NCI-H526 treated with DMSO at 0.1 percent for 48 hours (cell line): ENCODE measurements around the gene GORAB.

Source experiments
- DNase-seq: peaks from one replicate; lab custom pipeline; 2025; lab: John Stamatoyannopoulos, UW

Gene GORAB

DNA sequence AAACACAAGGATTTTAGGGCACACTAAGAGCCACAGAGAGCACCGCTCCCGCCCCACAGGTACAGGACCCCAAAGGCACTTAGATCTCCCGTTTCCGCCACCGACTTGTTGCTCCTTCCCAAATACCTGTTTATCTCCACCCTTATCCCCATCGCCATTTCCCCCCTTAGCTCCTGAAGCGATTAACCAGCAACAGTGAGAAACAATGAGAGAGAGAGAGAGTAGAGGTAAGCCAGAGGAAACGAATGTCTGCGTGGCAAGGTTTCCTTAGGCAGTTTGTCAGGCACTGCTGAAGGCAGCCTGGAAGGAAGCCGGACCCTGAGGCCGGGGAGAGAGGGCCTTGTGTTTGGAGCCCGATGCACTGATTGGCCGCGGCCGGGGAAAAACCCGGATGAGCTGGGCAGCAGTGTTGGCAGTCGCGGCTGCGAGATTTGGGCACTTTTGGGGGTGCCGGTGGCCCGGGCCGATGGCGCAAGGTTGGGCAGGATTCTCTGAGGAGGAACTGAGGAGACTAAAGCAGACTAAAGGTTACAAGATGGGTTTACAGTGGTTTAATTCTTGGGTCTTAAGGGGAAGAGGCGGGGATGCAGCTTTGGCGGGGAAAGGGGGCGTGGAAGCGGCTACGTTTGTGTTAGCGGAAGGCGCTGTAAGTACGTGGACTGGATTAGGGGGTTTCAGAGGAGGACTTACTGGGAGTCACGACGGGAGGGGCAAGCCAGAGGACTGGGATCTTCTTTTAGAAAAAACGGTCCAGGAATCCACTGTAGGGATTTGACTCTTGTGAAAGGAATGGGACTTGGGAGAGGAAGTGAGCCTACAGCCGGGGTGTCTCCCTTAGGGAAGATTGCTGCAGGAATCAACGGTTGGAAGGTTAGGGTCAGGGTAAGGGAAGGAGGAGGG is at the start of gene GORAB:
Gene GORAB (plus strand): TSS at position 409 of the 900 bp plus-strand sequence. CDS start 58 bp downstream, at position 467.
- DNase-seq = peak; percentile 96

DNA sequence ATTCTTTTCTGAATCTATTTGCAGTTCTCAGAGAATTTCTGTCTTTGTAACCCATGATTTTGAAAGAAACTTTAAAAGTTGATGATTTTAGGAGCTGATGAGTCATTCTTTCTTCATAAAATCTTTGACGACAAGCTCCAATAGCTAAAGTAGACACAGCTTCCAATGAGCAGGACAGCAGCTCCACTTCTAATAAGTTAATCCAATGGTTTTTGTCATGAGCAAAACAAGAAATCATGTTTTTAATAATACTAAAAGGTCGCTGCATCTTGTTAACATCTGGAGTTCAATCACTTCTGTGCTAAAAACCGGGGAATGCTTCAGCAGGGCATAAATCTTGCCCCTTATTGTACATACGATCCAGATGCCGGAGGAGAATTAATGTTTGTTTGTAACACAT is 48.9 kb upstream of the GORAB start:
- no peak for DNase-seq

- DNase-seq = no peak
These were observed 44.5 kb upstream of the GORAB start for GRCh38 chr1:170487503-170487902.

- no peak for DNase-seq
These were observed 40.7 kb upstream of the GORAB start for GRCh38 chr1:170491291-170491690.

- DNase-seq = no peak
These were observed 37.6 kb upstream of the GORAB start for GRCh38 chr1:170494369-170494768.

DNA sequence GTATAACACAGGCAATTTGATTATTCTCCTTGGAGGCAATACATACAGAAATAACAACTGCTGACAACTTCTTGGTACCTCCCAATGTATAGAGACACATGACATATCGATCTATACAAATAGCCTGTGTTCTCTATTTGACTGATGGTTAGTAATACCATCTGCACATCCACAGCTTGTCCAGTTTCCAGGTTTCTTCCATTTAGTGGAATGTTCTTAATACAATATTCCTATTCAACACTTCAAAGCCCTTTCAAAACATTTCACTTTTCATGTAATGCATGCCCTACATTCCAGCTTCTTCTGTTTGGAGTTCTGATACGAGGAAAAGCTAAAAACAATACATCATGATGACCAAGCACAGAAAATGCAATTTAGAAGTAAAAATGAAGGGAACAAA is 37.0 kb upstream of the GORAB start:
- no peak for DNase-seq

DNA sequence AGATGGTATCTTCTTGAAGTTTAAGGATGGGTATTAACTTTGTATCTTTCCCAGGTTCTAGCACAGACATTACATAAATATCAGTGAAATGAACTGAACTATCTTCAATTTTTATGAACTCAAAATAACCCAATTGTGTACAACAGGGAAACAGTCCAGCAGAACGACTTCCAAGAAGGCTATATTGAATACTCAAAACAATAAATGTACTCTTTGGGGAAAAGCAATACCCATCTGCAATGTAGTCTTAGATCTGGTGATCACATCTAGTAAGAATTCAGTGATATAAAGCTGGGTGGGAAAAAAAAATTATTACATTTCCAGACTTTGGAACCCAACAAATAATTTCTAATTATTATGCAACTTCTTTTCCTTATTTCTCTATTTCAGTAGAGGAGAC is 33.1 kb upstream of the GORAB start:
- no peak for DNase-seq

- DNase-seq = no peak
These were observed 28.3 kb upstream of the GORAB start for GRCh38 chr1:170503665-170504064.

- no peak for DNase-seq
These were observed 21.8 kb upstream of the GORAB start for GRCh38 chr1:170510163-170510562.

GRCh38 chr1:170511038-170511437 is 20.9 kb upstream of the GORAB start:
- DNase-seq = no peak

DNA sequence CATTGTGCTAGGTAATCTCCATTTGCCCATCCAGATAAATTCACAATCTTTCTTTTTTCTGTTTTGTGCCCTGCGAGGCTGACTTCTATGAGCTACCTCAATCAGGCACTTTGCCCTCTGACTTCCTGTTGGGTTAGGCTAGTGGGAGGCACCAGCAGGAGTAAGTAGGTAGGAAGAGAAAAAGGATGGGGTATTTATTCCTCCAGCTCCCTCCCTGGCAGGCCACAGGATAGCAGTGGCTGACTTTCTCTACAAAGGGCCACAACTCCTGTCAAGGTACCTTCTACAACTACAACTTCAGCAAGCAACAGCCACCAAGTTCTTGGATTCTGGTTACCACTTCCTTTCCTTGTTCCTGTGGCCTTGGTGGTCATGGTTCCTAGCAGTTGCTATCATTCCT is 18.8 kb upstream of the GORAB start:
- DNase-seq = no peak

DNA sequence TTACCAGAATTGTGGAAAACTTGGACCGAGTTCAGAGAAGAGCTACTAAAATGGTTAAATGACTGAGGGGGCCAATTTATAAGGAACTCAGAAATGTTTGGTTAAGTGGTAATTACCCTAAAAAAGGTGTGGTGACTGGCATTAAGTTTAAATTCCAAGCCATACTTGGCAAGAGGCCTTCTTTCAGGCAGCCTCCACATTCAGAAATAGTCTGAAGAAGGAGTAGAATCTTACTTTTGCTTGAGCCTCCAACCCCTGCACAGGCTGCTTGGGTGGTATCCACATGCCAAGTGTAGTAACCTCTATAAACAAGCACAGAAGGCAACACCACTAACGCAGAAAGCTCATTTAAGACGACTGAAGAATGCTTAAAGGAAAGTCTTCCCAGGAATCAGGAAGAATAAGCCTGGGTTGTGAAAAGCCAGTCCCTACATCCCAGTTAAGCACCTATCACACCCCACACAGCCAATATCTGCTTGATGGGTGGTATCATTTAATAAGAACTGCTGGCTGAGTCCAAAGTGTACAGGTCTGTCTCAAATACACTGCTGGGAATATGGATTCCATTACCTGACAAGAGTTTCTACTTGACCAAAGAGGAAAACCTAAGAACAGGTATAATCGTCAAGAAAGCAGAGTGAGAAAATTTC is 13.7 kb upstream of the GORAB start:
- no peak for DNase-seq

GRCh38 chr1:170518965-170519364 is 13.0 kb upstream of the GORAB start:
- no peak for DNase-seq

- DNase-seq = no peak
These were observed 11.4 kb upstream of the GORAB start for GRCh38 chr1:170520601-170521000.

DNA sequence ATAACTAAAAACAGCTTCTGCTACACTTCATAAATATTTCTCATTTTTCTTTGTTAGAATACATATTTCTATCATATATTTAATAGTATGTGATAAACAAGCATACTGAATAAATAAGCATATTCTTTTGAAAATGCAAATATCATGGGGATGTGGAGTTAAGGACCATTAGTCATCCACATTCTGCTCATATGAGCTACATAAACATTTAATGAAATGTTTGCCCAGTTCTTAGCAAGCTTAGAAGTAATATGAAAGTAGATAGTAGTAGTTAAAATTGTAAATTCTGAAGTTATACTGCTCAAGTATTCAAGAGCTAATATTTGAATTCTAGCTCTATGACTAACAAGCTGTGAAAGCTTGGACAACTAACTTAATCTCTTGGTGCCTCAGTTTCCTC is 10.1 kb upstream of the GORAB start:
- DNase-seq = no peak

DNA sequence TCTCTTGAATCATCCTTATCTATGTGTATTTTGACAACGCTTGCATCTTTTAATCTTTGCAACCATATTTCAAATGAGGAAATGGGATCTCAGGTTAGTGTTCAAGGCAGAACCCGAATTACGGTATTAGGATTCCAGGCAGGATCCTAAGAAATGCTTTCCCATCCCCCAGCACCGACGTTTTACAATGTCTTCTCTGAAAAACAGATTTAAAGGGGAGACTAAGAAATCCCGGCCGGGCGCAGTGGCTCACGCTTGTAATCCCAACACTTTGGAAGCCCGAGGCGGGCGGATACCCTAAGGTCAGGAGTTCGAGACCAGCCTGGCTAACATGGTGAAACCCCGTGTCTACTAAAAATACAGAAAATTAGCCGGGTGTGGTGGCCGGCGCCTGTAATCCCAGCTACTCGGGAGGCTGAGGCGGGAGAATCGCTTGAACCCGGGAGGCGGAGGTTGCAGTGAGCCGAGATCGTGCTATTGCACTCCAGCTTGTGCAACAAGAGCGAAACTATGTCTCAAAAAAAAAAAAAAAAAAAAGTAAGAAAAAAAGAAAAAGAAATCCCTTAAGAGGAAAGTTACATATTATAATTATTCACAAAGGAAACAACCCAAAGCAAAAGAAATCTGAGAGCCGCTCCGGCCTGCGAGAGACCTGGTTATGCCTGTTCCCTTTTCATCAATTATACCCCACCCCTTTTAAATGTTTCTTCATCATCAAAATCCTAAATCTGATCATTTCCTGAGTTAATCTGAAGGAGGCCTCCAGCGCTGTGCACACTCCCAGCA is 801 bp upstream of the GORAB start:
- DNase-seq = no peak

GRCh38 chr1:170533298-170533697 is 1.3 kb downstream of the GORAB start:
- DNase-seq = no peak

- no peak for DNase-seq
These were observed 2.7 kb downstream of the GORAB start for GRCh38 chr1:170534626-170535147.

GRCh38 chr1:170535418-170535817 is 3.5 kb downstream of the GORAB start:
- DNase-seq = no peak

- DNase-seq = no peak
These were observed 5.1 kb downstream of the GORAB start for GRCh38 chr1:170536924-170537551.

- no peak for DNase-seq
These were observed 6.0 kb downstream of the GORAB start for GRCh38 chr1:170537798-170538503.
